ENCODE results near the gene GCA.
A peak's percentile ranks its signal among the peaks of the same experiment; 100 is the strongest.

The GCA gene

GRCh38 chr2:162301151-162301804 lies 42.7 kb upstream of the GCA start:
- TF ChIP-seq MYC (IDR thresholded peaks at IDR 0.05; ENCODE audit: low read depth, low read length) (no peak), CTCF (IDR thresholded peaks at IDR 0.05; ENCODE audit: low read depth, low read length) (peak; percentile 72)
- H3K4me3 ChIP-seq (ENCODE audit: low read depth, low read length) = no peak overlapping the region
- peak; percentile 76 for DNase-seq (ENCODE audit: low read depth)

- DNase-seq (ENCODE audit: low read depth) = no peak
- H3K4me3 ChIP-seq (ENCODE audit: low read depth, low read length) = no peak overlapping the region
- TF ChIP-seq POLR2A (IDR thresholded peaks at IDR 0.05; ENCODE audit: extremely low read depth, insufficient read length) = no peak
- no peak for TF ChIP-seq MYC (IDR thresholded peaks at IDR 0.05; ENCODE audit: low read depth, low read length)
- no peak for TF ChIP-seq CTCF (IDR thresholded peaks at IDR 0.05; ENCODE audit: low read depth, low read length)
- TF ChIP-seq MAX (IDR thresholded peaks at IDR 0.05; ENCODE audit: low read depth, low read length) = no peak
Measured at GRCh38 chr2:162301877-162302276, 42.1 kb upstream of the GCA start.

GRCh38 chr2:162305901-162306300 lies 38.0 kb upstream of the GCA start:
- TF ChIP-seq POLR2A (IDR thresholded peaks at IDR 0.05; ENCODE audit: extremely low read depth, insufficient read length) (no peak), MAX (IDR thresholded peaks at IDR 0.05; ENCODE audit: low read depth, low read length) (no peak), CTCF (IDR thresholded peaks at IDR 0.05; ENCODE audit: low read depth, low read length) (no peak), MYC (IDR thresholded peaks at IDR 0.05; ENCODE audit: low read depth, low read length) (no peak)
- no peak for DNase-seq (ENCODE audit: low read depth)

GRCh38 chr2:162308747-162309503 lies 35.0 kb upstream of the GCA start:
- DNase-seq (ENCODE audit: low read depth) = no peak
- no peak for TF ChIP-seq POLR2A (IDR thresholded peaks at IDR 0.05; ENCODE audit: extremely low read depth, insufficient read length)
- no peak for TF ChIP-seq MYC (IDR thresholded peaks at IDR 0.05; ENCODE audit: low read depth, low read length)
- TF ChIP-seq CTCF (IDR thresholded peaks at IDR 0.05; ENCODE audit: low read depth, low read length) = no peak
- TF ChIP-seq MAX (IDR thresholded peaks at IDR 0.05; ENCODE audit: low read depth, low read length) = no peak
- H3K4me3 ChIP-seq (ENCODE audit: low read depth, low read length) = no peak overlapping the region

More at GRCh38 chr2:162305901-162306300, 38.0 kb upstream of the GCA start:
- H3K4me3 ChIP-seq (ENCODE audit: low read depth, low read length) = no peak overlapping the region

- no peak for DNase-seq (ENCODE audit: low read depth)
- no peak overlapping the region for H3K4me3 ChIP-seq (ENCODE audit: low read depth, low read length)
- TF ChIP-seq CTCF (IDR thresholded peaks at IDR 0.05; ENCODE audit: low read depth, low read length) = no peak
- TF ChIP-seq MAX (IDR thresholded peaks at IDR 0.05; ENCODE audit: low read depth, low read length) = no peak
- TF ChIP-seq MYC (IDR thresholded peaks at IDR 0.05; ENCODE audit: low read depth, low read length) = no peak
- TF ChIP-seq POLR2A (IDR thresholded peaks at IDR 0.05; ENCODE audit: extremely low read depth, insufficient read length) = no peak
Measured at GRCh38 chr2:162312853-162313252, 31.1 kb upstream of the GCA start.
